Measurements from ENCODE around the gene MRPL38. TPM values are rescaled to one million over a fixed set of nuclear protein-coding genes. Genes with fewer than 3 reads are reported as not detected.

MRPL38 gene
- total RNA-seq, 1 donor from 2014 or later, result 65.6 TPM

GRCh38 chr17:75898065-75898464 is 6.6 kb downstream of the MRPL38 start:
- Histone ChIP-seq H4K20me1 (ENCODE audit: insufficient read depth, low read length) (peaks cover 26% of the 10 kb centered on the region), H3K27ac (ENCODE audit: low read depth, low read length) (no peak overlapping the region), H3K4me2 (ENCODE audit: low read length) (no peak overlapping the region), H3K4me3 (ENCODE audit: insufficient read depth, low read depth, low read length) (no peak overlapping the region), H3K9ac (ENCODE audit: low read length) (no peak overlapping the region), H3K4me1 (ENCODE audit: insufficient read depth, low read length) (peaks cover 12% of the 10 kb centered on the region), H3K27me3 (ENCODE audit: insufficient read depth, low read length) (no peaks in the 10 kb centered on the region), H3K79me2 (ENCODE audit: insufficient read depth, low read length) (peaks cover 21% of the 10 kb centered on the region), H2AFZ (ENCODE audit: low read depth, low read length) (no peak overlapping the region), H3K36me3 (ENCODE audit: insufficient read depth, low read length) (peaks cover 14% of the 10 kb centered on the region), H3K9me3 (ENCODE audit: insufficient read depth, low read depth, low read length) (no peaks in the 10 kb centered on the region)
- Mint-ChIP-seq H3K9me3 (ENCODE audit: unreplicated experiment) (no peaks in the 10 kb centered on the region), H3K4me3 (ENCODE audit: unreplicated experiment) (peak overlapping the region; percentile 79), H3K4me1 (ENCODE audit: low read depth, unreplicated experiment) (peaks cover 12% of the 10 kb centered on the region), H3K27ac (ENCODE audit: unreplicated experiment) (no peak overlapping the region), H3K36me3 (ENCODE audit: low read depth, unreplicated experiment) (peaks cover 4% of the 10 kb centered on the region), H3K27me3 (ENCODE audit: low read depth, unreplicated experiment) (no peaks in the 10 kb centered on the region)
- FAIRE-seq (no peak), DNase-seq (ENCODE audit: low read depth) (no peak)
- no peak for TF ChIP-seq CTCF (IDR thresholded peaks at IDR 0.05; ENCODE audit: insufficient read depth, low read depth, low read length)
- no peak for TF ChIP-seq EZH2 (IDR thresholded peaks at IDR 0.05; ENCODE audit: insufficient read depth, low read length)

GRCh38 chr17:75897160-75898019 is 7.3 kb downstream of the MRPL38 start:
- TF ChIP-seq EZH2 (IDR thresholded peaks at IDR 0.05; ENCODE audit: insufficient read depth, low read length) (no peak), CTCF (IDR thresholded peaks at IDR 0.05; ENCODE audit: insufficient read depth, low read depth, low read length) (no peak)
- FAIRE-seq (no peak), DNase-seq (ENCODE audit: low read depth) (no peak)
- H3K4me1 ChIP-seq (ENCODE audit: insufficient read depth, low read length), result peaks cover 12% of the 10 kb centered on the region
- peak overlapping the region; percentile 84 for H3K4me2 ChIP-seq (ENCODE audit: low read length)
- H4K20me1 ChIP-seq (ENCODE audit: insufficient read depth, low read length), result peaks cover 26% of the 10 kb centered on the region
- H2AFZ ChIP-seq (ENCODE audit: low read depth, low read length), result peak overlapping the region; percentile 65
- H3K4me1 Mint-ChIP-seq (ENCODE audit: low read depth, unreplicated experiment), result peaks cover 11% of the 10 kb centered on the region
- no peaks in the 10 kb centered on the region for H3K27me3 Mint-ChIP-seq (ENCODE audit: low read depth, unreplicated experiment)
- peak overlapping the region; percentile 74 for H3K4me3 ChIP-seq (ENCODE audit: insufficient read depth, low read depth, low read length)
- peaks cover 14% of the 10 kb centered on the region for H3K36me3 ChIP-seq (ENCODE audit: insufficient read depth, low read length)
- H3K27ac ChIP-seq (ENCODE audit: low read depth, low read length), result peak overlapping the region; percentile 15
- H3K9me3 ChIP-seq (ENCODE audit: insufficient read depth, low read depth, low read length), result no peaks in the 10 kb centered on the region
- H3K27ac Mint-ChIP-seq (ENCODE audit: unreplicated experiment), result peak overlapping the region; percentile 75
- H3K9ac ChIP-seq (ENCODE audit: low read length), result peak overlapping the region; percentile 89
- peak overlapping the region; percentile 79 for H3K4me3 Mint-ChIP-seq (ENCODE audit: unreplicated experiment)
- H3K27me3 ChIP-seq (ENCODE audit: insufficient read depth, low read length), result no peaks in the 10 kb centered on the region
- H3K79me2 ChIP-seq (ENCODE audit: insufficient read depth, low read length), result peaks cover 19% of the 10 kb centered on the region
- H3K9me3 Mint-ChIP-seq (ENCODE audit: unreplicated experiment), result no peaks in the 10 kb centered on the region
- peaks cover 4% of the 10 kb centered on the region for H3K36me3 Mint-ChIP-seq (ENCODE audit: low read depth, unreplicated experiment)

Data from astrocyte (in vitro differentiated cells and primary cell).